Astrocyte (in vitro differentiated cells and primary cell): ENCODE results near the gene CECR2. TPM values are rescaled to one million over a fixed set of nuclear protein-coding genes. Genes with fewer than 3 reads are reported as not detected.

Source experiments
- DNase-seq: peaks from one replicate; pipeline ENCODE4 v3.0.0-alpha.2; 2010; ENCODE audit warnings: low read depth
- FAIRE-seq: peaks from 2 replicates; lab custom pipeline; 2011; peaks lifted over from hg19 to GRCh38; lab: Jason Lieb, UNC
- H2AFZ ChIP-seq: 2 replicates; pipeline ENCODE4 v1.6.0; 2012; ENCODE audit warnings: low read depth, low read length, inconsistent platforms
- H3K27ac ChIP-seq: 2 replicates; pipeline ENCODE4 v1.5.1; 2011; ENCODE audit warnings: low read depth, low read length, inconsistent platforms
- H3K27me3 ChIP-seq: 2 replicates; pipeline ENCODE4 v1.6.0; 2011; ENCODE audit warnings: low read length, inconsistent platforms; ENCODE audit not compliant: insufficient read depth
- H3K36me3 ChIP-seq: 2 replicates; pipeline ENCODE4 v1.5.1; 2011; ENCODE audit warnings: low read length, inconsistent platforms; ENCODE audit not compliant: insufficient read depth
- H3K4me1 ChIP-seq: 2 replicates; pipeline ENCODE4 v1.5.1; 2011; ENCODE audit warnings: low read length, inconsistent platforms; ENCODE audit not compliant: insufficient read depth
- H3K4me2 ChIP-seq: 2 replicates; pipeline ENCODE4 v1.6.0; 2012; ENCODE audit warnings: low read length, inconsistent platforms
- H3K4me3 ChIP-seq: 2 replicates; pipeline ENCODE4 v1.5.1; 2011; ENCODE audit warnings: low read depth, mild to moderate bottlenecking, low read length, inconsistent platforms; ENCODE audit not compliant: insufficient read depth
- H3K79me2 ChIP-seq: 2 replicates; pipeline ENCODE4 v1.6.0; 2012; ENCODE audit warnings: mild to moderate bottlenecking, low read length, inconsistent platforms; ENCODE audit not compliant: insufficient read depth
- H3K9ac ChIP-seq: 2 replicates; pipeline ENCODE4 v1.6.0; 2012; ENCODE audit warnings: mild to moderate bottlenecking, low read length, inconsistent platforms
- H3K9me3 ChIP-seq: 2 replicates; pipeline ENCODE4 v1.5.1; 2012; ENCODE audit warnings: low read depth, mild to moderate bottlenecking, low read length, inconsistent platforms; ENCODE audit not compliant: insufficient read depth
- H4K20me1 ChIP-seq: 2 replicates; pipeline ENCODE4 v1.6.0; 2012; ENCODE audit warnings: low read length, inconsistent platforms; ENCODE audit not compliant: insufficient read depth
- H3K27ac Mint-ChIP-seq: one replicate; pipeline ENCODE4 v1.8.0; 2021; ENCODE audit warnings: mild to moderate bottlenecking, mixed read lengths; ENCODE audit not compliant: unreplicated experiment
- H3K27me3 Mint-ChIP-seq: one replicate; pipeline ENCODE4 v1.8.0; 2021; ENCODE audit warnings: low read depth, mixed read lengths; ENCODE audit not compliant: unreplicated experiment
- H3K36me3 Mint-ChIP-seq: one replicate; pipeline ENCODE4 v1.8.0; 2021; ENCODE audit warnings: low read depth, mixed read lengths; ENCODE audit not compliant: unreplicated experiment
- H3K4me1 Mint-ChIP-seq: one replicate; pipeline ENCODE4 v1.8.0; 2021; ENCODE audit warnings: low read depth, mixed read lengths; ENCODE audit not compliant: unreplicated experiment
- H3K4me3 Mint-ChIP-seq: one replicate; pipeline ENCODE4 v1.8.0; 2021; ENCODE audit warnings: mild to moderate bottlenecking, moderate library complexity, mixed read lengths; ENCODE audit not compliant: unreplicated experiment
- H3K9me3 Mint-ChIP-seq: one replicate; pipeline ENCODE4 v1.8.0; 2021; ENCODE audit warnings: mild to moderate bottlenecking, mixed read lengths; ENCODE audit not compliant: unreplicated experiment
- CTCF ChIP-seq: IDR thresholded peaks from 2 replicates; pipeline ENCODE4 v1.5.1; 2011; ENCODE audit warnings: low read depth, mild to moderate bottlenecking, inconsistent platforms, low read length, moderate library complexity; ENCODE audit not compliant: insufficient read depth
- EZH2 ChIP-seq: IDR thresholded peaks from 2 replicates; pipeline ENCODE4 v1.6.1; 2012; ENCODE audit warnings: mild to moderate bottlenecking, low read length, inconsistent platforms; ENCODE audit not compliant: insufficient read depth
- total RNA-seq: library from RNA; stranded (reverse); gene quantifications from 2 replicates; pipeline ENCODE4 v1.2.1, GENCODE V29; 2021

CECR2 gene
- total RNA-seq, 1 donor from 2014 or later, result 15.7 TPM

GRCh38 chr22:17400305-17400704 is 31.0 kb downstream of the CECR2 start:
- no peaks in the 10 kb centered on the region for H3K36me3 ChIP-seq
- no peak overlapping the region for H2AFZ ChIP-seq
- Mint-ChIP-seq H3K36me3 (no peaks in the 10 kb centered on the region), H3K27me3 (no peaks in the 10 kb centered on the region), H3K27ac (no peak overlapping the region), H3K4me1 (peaks cover 21% of the 10 kb centered on the region), H3K9me3 (no peaks in the 10 kb centered on the region), H3K4me3 (no peak overlapping the region)
- no peak overlapping the region for H3K4me3 ChIP-seq
- H3K79me2 ChIP-seq, result no peaks in the 10 kb centered on the region
- H4K20me1 ChIP-seq, result no peaks in the 10 kb centered on the region
- no peak for DNase-seq
- TF ChIP-seq EZH2 (no peak), CTCF (no peak)
- no peak overlapping the region for H3K9ac ChIP-seq
- no peak overlapping the region for H3K27ac ChIP-seq
- H3K9me3 ChIP-seq, result no peaks in the 10 kb centered on the region
- no peak overlapping the region for H3K4me2 ChIP-seq
- H3K4me1 ChIP-seq, result peaks cover 2% of the 10 kb centered on the region
- FAIRE-seq, result no peak
- H3K27me3 ChIP-seq, result no peaks in the 10 kb centered on the region

- peaks cover 3% of the 10 kb centered on the region for H3K4me1 ChIP-seq
- H3K36me3 Mint-ChIP-seq, result no peaks in the 10 kb centered on the region
- H3K27me3 Mint-ChIP-seq, result no peaks in the 10 kb centered on the region
- H3K79me2 ChIP-seq, result no peaks in the 10 kb centered on the region
- no peak overlapping the region for H3K27ac ChIP-seq
- FAIRE-seq (no peak), DNase-seq (no peak)
- H3K9me3 ChIP-seq, result no peaks in the 10 kb centered on the region
- H3K4me3 Mint-ChIP-seq, result no peak overlapping the region
- H3K27ac Mint-ChIP-seq, result no peak overlapping the region
- H3K4me3 ChIP-seq, result no peak overlapping the region
- peaks cover 18% of the 10 kb centered on the region for H3K4me1 Mint-ChIP-seq
- H3K9ac ChIP-seq, result no peak overlapping the region
- H3K27me3 ChIP-seq, result no peaks in the 10 kb centered on the region
- no peak for TF ChIP-seq EZH2
- TF ChIP-seq CTCF, result no peak
- no peaks in the 10 kb centered on the region for H3K9me3 Mint-ChIP-seq
- H3K36me3 ChIP-seq, result no peaks in the 10 kb centered on the region
- H3K4me2 ChIP-seq, result no peak overlapping the region
- no peak overlapping the region for H2AFZ ChIP-seq
- H4K20me1 ChIP-seq, result no peaks in the 10 kb centered on the region
These were observed 32.5 kb downstream of the CECR2 start for GRCh38 chr22:17401728-17402127.

- no peaks in the 10 kb centered on the region for H3K9me3 ChIP-seq
- no peaks in the 10 kb centered on the region for H3K79me2 ChIP-seq
- H4K20me1 ChIP-seq, result no peaks in the 10 kb centered on the region
- Mint-ChIP-seq H3K36me3 (no peaks in the 10 kb centered on the region), H3K27ac (no peak overlapping the region), H3K4me3 (no peak overlapping the region), H3K4me1 (peaks cover 23% of the 10 kb centered on the region), H3K27me3 (no peaks in the 10 kb centered on the region), H3K9me3 (no peaks in the 10 kb centered on the region)
- no peak for DNase-seq
- FAIRE-seq, result no peak
- H3K9ac ChIP-seq, result no peak overlapping the region
- H3K4me1 ChIP-seq, result peaks cover 6% of the 10 kb centered on the region
- H3K4me3 ChIP-seq, result no peak overlapping the region
- H3K27ac ChIP-seq, result no peak overlapping the region
- H3K27me3 ChIP-seq, result no peaks in the 10 kb centered on the region
- TF ChIP-seq EZH2 (no peak), CTCF (no peak)
- no peaks in the 10 kb centered on the region for H3K36me3 ChIP-seq
- no peak overlapping the region for H3K4me2 ChIP-seq
- no peak overlapping the region for H2AFZ ChIP-seq
These were observed 33.0 kb downstream of the CECR2 start for GRCh38 chr22:17402293-17402692.
